Occipital lobe (tissue), 2 donors: ENCODE measurements around the gene TLR7. TPM values are rescaled to one million over a fixed set of nuclear protein-coding genes. Genes with fewer than 3 reads are reported as not detected.

ENCODE experiments used
- DNase-seq: peaks from one replicate; lab custom pipeline; 2025; lab: John Stamatoyannopoulos, UW
- total RNA-seq: library from RNA; depleted of rRNA; stranded (reverse); fragments of >200 nt; gene quantifications from one replicate; pipeline ENCODE4 v1.2.3, GENCODE V29; 2014

TLR7 gene
- total RNA-seq = 1.2 TPM

DNA sequence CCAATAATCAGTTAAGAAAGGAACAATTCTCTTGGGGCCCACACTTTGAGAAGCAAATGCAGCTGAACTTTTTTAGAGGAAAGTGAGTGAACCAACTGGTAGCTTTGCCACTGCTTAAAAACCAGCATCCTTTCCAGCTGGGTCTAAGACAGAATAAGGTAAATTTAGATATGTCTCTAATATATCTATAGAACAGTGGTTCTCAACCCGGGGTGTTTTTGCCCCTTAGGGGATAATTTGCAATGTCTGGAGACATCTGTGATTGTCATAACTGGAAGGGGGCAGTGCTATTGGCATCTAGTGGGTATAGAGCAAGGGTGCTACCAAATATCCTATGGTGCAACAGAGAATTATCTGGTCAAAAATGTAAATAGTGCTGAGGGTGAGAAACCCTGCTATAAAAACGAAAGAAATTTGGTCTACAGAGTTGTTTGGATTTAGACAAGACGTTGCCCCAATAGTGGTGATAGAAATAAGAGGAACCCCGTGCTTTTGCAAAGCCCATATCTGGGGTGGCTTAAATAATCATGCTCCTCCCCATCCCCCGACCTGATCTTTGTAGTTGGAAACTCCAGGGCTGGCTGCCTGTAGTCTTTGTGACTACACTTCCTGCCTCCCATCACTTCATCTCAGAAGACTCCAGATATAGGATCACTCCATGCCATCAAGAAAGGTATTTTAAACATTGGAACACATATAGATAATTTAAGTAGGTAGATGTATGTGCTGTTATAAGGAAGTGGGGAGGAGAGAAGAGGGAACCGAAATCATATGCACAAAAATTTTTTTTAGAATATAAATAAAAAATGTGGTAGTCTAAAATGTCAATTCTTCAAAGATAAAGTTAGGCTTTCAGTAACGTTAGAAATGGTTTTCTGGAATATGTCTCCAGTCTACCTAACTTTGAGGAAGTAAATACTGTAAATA lies at the start of gene TLR7:
Gene TLR7, plus strand, starts transcription at position 622 of the 927 bp plus-strand sequence. CDS start 507 bp downstream, outside the sequence.
- DNase-seq = no peak

DNA sequence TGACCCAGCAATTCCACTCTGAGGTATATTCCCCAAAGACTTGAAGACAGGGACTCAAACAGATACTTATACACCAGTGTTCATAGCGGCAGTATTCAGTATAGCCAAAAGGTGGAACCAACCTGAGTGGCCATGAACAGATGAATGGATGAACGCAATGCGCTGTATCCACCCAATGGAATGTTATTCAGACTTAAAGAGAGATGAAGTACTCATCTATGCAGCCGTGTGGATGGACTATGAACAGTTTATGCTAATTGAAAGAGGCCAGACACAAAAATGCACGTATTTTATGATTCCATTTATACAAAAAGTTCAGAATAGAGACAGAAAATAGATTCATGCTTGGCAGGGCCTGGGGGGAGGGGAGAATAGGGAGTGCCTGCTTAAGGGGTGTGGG lies 49.3 kb upstream of the TLR7 start:
- DNase-seq = no peak

DNA sequence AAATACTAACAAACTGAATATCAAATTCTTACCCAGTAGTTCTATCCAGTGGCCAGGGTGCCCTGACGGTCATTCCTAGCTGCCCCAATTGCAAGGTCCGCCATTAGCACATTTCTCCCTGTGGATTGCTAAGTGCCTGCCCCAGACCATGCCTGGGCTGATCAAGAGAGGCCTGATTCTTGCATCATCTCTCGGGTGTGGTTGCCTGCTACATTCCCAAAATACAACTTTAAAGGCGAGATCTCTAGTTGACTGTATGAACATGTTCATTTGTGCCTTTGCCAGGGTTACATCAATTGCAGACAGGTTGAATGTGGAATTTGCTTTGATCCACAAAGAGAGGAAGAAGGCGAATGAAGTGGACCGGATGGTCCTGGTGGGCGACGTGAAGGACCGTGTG lies 47.6 kb upstream of the TLR7 start:
- no peak for DNase-seq

DNA sequence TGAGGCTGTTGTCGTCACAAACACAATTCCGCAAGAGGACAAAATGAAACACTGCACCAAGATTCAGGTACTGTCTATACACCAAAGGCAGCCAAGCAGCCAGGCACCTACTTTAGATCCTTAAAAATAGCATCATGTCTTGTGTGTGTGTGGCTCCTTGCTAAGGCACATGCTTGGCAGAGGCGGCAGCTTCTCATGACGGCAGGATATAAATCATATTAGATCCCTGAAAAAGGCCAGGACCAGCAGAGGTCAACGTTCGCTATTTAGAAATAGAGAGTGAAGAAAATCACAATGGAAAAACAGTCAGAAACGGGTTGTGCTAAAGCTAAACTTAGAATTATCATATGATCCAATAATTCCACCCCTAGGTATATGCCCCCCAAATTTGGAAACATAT lies 46.1 kb upstream of the TLR7 start:
- no peak for DNase-seq

DNA sequence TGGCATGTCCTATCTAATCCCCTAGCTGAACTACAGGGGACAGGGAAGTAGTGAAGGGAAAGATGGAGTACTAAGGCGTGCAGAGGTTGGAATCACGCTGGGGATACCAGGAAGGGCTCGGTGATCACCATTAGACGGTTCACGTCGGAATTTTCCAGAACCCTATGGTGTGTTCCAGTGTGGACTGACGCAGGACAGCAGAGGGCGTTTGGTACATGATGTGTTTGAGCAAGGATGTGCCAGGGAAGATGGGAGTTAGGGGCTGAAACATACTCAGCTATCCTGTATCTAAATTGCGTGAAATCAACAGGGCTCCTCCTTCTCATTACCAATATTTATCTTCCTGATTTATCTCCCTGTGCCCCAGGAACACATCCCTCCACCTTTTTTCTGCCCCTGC lies 41.9 kb upstream of the TLR7 start:
- no peak for DNase-seq

DNA sequence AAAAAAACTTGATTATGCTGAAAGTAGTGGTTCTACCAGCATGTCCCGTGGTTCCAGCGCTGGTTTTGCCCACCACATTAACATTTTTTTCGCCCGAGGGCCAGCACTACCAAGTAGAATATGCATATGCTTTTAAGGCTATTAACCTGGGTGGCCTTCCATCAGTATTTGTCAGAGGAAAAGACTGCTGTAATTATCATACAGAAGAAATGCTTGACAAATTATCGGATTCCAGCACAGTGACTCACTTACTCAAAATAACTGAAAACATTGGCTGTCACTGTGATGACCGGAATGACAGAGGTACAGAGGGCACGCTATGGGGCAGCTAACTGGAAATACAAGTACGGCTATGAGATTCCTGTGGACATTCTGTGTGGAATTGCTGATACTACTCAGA lies 41.1 kb upstream of the TLR7 start:
- no peak for DNase-seq

DNA sequence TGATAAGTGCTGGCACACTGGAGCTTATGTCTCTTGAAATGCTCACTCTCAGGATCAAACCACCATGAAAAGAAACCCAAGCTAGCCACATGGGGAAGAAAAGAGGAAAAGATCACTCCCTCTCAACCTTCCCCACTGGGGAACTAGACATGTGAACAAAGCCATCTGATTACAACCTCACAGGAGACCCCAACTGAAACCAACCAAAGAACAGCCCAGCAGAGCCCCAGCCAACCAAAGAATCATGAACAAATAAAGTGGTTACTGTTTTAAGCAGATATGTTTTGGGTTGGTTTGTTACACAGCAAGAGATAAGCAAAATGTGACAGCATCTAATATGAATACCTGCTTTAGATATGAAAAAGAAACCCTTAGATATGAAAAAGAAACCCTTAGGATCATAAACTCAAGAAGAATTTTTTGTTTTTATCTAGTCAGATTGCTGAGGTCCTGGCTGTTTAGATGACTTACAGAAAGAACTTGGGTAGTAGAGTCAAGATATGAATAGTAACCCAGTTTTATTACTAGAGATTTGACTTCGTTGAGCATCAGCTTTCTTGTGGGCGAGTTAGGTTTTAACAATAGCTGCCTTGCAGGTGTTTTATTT lies 23.7 kb upstream of the TLR7 start:
- DNase-seq = no peak

DNA sequence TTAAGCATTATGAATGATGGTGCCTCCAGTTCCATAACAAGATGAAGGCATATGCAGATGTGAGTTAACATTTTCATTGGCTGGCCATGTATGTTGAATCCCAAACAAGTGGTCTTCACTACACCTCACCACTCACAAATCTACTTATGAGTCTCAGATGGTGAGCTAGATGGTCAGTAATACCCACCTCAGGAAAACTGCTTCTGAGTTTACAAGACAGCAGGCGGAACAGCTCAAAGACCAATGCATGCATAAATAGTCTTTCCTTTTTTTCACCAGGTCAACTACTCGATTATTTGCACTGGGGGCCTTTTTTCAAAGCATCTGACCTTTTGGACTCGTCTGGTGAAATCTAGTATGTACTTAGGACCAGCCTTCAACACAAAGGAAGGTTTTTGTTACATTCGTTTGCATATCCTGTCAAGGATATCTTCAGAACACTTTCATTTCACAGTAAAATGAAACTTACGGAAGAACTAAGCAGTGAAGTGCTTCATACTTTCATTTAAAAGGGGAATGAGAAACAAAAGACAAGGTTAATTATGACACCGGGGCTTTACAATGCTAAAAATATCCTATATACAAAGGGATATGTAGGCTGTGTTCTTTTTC lies 23.1 kb upstream of the TLR7 start:
- no peak for DNase-seq

DNA sequence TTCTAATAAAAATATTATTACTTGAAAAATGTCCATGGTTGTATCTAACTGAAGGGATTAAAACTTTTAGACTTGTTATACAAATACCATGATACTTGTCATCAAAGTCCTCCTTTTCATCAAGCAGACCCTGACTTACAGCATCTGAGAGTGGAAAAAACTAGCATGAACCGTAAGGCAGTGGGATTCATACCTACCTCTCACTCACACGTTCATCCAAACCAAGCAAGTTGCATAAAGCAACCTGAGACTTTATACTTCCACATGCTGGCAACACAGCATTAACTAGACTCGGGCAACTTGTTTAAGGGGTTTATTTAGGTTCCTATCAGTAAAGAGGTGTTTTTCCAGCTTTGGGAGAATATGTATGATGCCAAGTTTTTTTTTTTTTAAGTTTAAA lies 22.6 kb upstream of the TLR7 start:
- no peak for DNase-seq

DNA sequence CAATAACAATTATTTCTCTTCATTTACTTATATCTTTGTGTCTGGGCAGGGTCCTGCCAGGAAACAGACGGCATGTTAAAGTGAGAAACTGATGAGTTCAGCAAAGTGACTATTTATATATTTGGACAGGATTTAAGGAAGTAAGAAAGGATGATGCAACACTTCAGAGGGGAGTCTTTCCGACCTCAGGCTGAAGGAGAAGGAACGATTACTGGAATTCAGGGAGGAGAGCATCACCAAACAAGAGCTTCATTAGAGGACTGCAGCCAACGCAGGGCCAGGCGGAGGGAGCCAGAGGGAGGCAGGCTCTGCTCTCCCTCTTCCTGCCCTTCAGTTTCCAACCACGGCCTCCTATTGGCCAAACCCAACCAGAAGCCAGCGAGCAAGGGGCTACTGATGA lies 1.5 kb upstream of the TLR7 start:
- DNase-seq = no peak

DNA sequence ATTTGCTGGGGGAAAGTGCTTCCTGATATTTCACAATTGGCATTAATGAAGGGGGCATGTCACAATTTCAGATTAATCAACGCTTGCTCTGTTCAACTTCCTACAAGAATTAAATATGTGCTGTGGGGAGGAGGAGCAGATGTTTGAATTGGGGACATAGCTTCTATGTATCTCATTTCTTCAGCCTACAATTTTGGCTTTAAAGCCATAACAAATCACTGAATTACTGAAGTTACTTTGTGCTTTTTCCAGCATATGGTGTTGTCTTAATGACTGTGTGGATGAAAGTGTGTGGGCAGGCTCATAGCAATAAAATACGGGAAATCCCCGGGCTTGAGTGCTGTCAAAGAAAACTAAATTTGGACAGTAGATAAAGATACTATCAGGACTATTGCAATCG lies 813 bp downstream of the TLR7 start:
- no peak for DNase-seq

DNA sequence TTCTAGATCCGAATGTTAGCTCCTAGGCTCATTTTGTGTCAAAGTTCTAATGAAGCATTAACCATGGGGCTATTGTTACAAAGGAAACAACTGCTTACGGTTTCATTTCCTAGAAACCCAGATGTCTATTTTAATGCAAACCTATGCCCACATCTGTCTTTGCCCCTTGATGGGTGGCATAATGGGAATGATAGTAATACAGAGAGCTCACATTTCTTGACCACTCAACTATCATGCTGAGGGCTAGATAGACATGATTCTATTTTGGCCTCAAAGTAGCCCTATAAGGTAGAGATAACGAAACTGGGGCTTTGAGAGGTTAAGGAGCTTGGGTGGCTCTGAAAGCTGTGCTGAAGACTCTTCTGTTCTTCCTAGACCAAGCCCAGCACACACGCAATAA lies 1.9 kb downstream of the TLR7 start:
- DNase-seq = no peak

DNA sequence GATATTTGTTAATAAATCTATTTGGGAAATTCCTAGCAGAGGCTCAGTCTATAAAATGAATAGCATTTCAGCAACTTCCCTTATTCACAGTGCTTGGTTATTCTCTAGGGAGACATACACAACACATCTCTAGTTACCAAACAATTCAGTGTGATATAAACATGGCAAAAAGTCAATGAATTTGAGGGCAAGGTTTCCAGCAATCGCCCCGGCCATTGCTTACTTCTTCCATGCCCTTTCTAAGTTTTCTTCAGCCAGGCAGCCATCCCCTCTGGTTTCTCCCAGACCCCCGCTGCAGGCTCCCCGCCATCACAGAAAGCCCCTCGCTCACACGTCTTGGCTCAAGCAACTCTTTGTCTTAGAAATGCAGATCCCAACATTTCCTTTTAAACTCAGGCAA lies 4.4 kb downstream of the TLR7 start:
- DNase-seq = no peak

DNA sequence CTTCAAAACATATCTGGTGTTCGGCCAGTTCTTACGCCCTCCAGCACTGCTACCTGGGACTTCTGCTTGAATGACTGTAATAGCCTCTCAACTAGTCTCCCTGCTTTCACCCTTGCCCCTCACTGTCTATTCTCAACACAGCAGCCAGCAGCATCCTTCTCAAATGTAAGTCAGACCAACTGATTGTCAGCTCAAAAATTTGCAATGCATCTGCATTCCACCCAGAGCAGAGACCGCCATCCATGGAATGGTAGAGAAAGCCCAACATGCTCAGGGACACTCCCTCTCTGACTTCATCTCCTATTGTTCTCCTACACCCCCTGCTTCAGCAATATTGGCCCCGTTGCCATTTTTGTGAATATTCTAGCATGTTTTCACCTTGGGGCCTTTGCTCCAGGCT lies 5.9 kb downstream of the TLR7 start:
- no peak for DNase-seq

DNA sequence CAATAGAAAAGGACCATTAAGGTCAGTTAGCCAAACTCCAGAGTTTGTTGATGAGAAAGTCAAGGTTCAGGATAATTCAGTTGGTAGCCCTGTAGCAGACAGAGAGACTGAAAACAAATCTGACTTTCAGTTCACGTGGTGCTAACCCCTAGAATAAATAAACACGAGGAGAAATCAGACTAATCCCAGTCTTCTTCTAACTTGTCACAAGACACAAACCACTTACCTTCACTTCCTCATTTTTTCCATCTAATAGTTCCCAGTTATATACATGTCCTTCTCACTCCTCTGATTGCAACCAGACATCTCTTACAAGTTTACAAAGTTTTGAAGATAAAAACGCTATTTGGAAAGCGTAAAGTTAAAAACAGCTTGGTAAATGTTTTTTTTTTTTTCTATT lies 7.7 kb downstream of the TLR7 start:
- no peak for DNase-seq

DNA sequence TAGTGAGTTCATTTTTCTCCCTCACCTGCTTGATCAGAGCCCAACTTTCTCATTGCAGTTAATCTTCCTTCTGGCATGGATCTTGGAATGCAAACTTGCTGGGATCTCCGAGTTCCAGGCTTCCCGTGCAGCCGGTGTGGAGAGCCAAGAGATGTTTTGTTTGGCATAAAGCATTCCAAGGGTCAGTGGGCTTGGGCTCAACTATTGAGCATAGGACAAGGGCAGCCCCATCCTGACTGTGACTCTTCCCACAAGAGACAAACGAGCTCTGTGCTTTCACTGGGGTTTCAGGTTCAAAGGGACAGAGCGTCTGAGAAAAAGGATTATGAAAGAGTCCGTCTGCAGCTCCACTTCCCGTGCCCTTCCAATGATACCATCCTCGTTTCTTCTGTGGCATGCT lies 10.5 kb downstream of the TLR7 start:
- DNase-seq = no peak

DNA sequence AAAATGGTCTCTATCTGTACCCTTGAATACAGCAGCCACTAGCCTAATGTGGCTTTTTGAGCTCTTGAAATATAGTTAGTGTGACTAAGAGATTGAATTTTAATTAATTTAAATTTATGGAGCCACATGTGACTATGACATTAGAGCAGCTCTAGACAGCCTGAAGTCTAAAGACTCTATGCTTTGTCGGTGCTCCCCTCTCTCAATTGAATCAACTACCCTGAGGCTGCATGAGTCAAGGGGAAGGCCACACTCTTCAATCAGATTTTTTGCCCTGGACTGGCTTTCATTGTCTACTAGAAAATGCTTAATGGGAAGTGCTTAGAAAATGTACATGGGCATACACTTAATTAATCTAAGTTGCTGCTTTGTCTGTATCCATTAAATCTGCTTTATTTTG lies 11.7 kb downstream of the TLR7 start:
- DNase-seq = no peak

DNA sequence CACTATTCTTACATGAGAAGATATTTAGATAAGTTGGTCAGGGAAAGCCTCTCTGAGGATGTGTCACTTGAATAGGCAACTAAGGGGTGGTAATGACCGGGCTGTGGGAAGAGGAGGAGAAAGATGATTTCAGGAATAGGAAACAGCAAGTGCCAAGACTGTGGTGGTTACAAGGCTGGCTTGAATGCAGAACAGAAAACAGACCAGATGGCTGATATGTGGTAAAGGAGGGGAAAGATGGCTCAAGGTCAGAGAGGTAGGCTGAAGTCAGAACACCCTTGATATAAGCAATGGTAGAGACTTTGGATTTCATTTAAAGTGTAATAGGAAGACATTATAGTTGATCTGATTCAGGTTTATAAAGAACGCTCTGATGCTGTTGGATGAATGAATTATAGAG lies 15.0 kb downstream of the TLR7 start:
- DNase-seq = no peak

DNA sequence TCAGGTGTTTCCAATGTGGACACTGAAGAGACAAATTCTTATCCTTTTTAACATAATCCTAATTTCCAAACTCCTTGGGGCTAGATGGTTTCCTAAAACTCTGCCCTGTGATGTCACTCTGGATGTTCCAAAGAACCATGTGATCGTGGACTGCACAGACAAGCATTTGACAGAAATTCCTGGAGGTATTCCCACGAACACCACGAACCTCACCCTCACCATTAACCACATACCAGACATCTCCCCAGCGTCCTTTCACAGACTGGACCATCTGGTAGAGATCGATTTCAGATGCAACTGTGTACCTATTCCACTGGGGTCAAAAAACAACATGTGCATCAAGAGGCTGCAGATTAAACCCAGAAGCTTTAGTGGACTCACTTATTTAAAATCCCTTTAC lies 18.6 kb downstream of the TLR7 start:
- no peak for DNase-seq

DNA sequence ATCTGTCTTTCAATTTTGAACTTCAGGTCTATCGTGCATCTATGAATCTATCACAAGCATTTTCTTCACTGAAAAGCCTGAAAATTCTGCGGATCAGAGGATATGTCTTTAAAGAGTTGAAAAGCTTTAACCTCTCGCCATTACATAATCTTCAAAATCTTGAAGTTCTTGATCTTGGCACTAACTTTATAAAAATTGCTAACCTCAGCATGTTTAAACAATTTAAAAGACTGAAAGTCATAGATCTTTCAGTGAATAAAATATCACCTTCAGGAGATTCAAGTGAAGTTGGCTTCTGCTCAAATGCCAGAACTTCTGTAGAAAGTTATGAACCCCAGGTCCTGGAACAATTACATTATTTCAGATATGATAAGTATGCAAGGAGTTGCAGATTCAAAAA lies 19.7 kb downstream of the TLR7 start:
- no peak for DNase-seq

DNA sequence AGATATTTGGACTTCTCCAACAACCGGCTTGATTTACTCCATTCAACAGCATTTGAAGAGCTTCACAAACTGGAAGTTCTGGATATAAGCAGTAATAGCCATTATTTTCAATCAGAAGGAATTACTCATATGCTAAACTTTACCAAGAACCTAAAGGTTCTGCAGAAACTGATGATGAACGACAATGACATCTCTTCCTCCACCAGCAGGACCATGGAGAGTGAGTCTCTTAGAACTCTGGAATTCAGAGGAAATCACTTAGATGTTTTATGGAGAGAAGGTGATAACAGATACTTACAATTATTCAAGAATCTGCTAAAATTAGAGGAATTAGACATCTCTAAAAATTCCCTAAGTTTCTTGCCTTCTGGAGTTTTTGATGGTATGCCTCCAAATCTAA lies 20.3 kb downstream of the TLR7 start:
- no peak for DNase-seq

DNA sequence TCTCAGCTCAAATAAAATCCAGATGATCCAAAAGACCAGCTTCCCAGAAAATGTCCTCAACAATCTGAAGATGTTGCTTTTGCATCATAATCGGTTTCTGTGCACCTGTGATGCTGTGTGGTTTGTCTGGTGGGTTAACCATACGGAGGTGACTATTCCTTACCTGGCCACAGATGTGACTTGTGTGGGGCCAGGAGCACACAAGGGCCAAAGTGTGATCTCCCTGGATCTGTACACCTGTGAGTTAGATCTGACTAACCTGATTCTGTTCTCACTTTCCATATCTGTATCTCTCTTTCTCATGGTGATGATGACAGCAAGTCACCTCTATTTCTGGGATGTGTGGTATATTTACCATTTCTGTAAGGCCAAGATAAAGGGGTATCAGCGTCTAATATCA lies 20.9 kb downstream of the TLR7 start:
- DNase-seq = no peak

DNA sequence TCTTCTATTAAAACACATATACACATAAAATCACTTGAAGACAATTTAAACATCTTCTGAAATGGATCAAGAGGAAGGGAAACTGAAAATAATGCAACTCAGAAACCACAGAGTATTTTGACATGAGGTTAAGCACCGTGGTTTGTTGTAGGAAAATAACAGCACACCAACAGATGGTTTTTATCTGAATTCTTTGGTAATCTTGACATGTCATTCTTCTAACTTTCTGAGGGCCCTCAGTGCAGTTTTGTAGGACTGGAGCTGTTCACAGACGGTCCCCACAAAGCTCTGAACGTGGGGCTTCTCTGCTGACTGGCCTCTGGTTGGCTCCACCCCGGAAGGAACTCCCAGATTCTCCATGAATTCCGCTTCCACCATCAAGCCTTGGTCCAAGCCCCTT lies 23.6 kb downstream of the TLR7 start:
- DNase-seq = no peak
